Measurements from ENCODE around the gene PRDM16. TPM values are rescaled to one million over a fixed set of nuclear protein-coding genes. Genes with fewer than 3 reads are reported as not detected.

The PRDM16 gene
- polyA plus RNA-seq, 1 donor = 0.62 TPM

DNA sequence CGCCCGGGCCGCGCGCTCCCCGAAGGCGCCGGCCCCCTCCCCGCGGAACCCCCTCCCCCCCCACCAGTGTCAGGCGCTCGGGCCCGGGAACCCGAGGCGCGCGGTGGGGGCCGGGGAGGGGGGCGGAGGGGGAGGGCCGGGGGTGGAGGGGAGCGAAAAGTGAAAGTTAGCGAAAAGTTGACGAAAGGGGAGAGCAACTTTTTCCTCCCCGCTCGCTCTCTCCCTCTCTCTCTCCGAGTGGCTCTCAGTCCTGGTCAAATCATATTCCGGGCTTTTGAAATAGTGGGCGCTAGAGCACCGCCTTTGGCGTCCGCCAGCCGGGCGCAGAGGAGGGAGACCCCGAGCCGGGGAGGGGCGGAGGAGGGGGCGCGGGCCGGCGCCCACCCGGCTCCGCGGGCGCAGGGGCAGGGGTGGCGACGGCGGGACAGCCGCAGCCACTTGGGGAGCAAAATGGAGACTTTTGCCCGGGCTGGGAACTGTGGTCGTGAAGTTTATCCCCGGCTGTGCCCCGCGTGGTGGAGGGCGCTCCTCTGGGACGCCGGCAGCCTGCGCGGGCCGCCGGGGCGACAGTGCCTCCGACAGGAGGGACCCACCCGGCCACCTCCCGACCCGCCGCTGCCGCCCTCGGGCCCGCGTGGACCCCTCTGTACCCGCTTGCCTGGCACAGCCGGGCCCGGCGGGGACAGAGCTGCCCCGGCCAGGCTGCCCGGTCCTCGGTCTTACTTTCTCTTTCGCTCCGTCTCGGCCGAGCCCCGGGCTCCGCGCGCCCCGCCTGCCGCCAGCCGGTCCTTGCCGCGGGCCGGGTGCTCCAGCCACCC, 697 bp downstream of the PRDM16 start:
- peak; percentile 26 for DNase-seq (ENCODE audit: low read depth)

DNA sequence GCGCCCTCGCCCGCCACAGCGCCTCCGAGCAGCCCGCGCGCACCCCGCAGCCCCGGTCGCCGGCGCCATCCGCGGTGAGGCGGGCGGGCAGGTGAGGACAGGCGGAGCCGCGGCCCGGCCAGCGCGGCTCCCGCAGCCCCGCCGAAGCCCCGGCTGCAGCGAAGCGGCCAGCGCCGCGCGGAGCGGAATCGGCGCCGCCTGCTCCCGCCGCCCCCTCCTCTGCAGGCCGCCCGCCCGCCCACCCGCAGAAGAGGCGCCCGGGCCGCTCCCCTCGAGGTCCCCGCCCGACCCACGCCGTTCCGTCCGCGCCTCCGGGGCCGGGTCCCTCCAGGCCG, 1.3 kb downstream of the PRDM16 start:
- no peak for DNase-seq (ENCODE audit: low read depth)

DNA sequence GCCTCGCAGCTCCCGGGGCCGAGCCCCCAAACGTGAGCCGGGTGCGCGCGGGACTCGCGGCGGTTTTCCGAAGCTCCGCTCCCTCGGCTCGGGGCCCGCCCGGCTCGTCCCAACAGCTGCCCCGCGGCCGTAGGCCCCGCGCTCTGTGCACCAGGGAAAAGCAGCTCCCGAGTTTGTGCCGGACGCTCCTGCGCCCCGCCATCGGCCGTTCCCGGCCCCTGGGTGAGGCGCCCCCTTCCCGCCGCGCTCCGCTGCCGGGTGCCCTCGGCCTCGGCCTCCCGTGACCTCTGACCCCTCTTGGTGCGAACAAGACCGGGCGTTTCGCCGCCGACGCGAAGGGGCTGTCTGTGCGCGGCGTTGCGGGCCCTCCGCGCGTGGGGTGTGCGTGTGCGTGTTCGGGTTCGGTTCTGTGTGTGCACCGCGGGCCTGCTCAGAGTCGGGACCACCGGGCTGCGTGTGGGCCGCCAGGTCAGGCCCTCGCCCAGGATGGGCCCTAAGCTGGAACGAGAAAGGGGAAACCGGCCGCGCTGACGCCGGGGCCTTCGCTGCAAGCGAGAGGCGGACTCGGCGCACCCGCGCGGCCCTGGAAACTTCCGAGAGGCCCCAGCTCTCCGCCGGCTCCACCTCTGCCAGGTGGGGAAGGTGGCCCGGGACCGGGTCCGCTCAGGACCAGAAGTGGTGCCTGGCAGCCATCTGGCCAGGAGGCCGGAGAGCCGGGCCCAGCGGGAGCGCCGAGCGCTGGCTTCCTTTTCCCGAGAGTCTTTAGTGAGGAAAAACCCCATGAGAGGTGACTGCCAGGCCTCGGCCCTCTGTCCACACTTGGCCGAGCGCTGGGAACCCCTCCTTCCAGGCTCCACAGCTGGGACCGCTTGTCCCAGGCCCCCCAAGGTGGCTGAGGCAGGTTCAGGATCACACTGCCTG, 1.9 kb downstream of the PRDM16 start:
- no peak for DNase-seq (ENCODE audit: low read depth)

DNA sequence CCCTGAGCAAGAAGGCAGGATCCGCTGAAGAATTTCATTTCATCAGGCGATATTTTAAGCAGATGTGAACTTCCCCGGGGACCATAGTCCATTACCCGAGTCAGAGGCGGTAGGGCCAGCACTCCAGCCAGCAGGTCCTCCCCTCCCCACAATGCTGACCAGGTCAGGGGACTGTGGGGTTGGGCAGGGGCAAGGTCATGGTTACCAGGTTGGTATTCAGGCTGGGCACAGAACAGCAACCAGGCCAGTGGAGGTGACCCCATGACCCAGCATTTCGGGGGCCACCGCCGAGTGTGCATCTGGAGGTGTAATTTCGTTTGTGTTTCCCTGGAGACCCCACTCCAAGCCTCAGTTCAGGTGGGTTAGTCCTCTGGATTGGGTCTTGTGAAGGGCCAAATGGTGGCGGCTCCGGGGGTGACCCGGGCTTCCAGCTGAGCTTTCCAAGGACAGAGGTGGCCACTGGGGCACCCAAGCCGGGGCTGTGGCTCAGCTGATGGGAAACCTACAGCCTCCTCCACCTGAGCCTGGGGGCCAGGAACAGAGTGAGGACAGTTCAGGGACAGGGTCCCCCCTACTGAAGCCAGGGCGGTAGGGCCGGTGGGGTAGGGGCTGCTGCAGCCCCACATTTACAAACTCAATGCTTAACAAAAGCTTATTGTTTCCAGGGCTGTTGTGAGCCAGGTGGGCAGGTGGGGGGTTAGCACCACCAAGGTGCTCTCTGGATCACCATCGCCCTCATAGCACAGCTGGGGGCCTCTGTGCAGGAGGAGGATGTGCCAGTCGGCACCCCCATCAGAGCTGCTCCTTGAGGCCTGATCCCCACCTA, 2.8 kb downstream of the PRDM16 start:
- DNase-seq (ENCODE audit: low read depth) = no peak

DNA sequence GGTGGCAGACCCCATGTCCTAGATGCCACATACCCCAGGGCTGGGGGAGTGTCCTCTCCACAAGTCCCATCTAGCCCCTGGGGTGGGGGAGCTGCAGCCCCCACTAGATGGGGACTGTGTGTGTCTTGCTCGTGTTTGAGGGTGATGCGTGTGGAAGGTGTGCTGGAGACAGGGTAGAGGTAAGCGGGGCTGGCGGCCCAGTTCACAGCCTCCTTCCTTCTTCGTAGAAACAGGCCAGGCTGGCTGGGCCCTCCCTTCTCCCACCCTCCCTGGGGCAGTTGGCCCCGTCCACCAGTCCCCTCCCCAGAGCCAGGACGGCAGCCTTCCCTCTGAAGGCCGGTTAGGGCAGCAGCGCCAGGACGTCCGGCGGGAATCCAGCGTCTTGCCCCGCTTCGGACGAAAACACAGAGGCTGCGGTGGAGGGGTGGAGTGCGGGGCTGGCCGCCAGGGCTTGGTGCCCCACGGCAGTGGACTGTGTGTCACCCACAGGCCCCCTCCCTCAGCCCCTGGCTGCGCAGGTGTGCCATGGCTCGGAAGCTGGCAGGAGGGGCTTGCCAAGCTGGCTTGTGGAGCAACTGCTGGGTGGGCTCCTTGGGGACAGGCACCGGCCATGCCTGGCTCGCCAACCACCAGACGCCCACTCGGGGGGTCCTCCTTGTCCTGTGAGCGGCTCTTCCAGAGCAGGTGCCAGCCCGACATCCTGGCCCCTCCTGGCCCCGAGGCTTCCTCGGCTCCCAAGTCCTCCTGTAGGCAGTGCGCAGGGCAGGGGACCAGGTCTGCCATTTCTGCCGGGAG, 3.6 kb downstream of the PRDM16 start:
- no peak for DNase-seq (ENCODE audit: low read depth)

DNA sequence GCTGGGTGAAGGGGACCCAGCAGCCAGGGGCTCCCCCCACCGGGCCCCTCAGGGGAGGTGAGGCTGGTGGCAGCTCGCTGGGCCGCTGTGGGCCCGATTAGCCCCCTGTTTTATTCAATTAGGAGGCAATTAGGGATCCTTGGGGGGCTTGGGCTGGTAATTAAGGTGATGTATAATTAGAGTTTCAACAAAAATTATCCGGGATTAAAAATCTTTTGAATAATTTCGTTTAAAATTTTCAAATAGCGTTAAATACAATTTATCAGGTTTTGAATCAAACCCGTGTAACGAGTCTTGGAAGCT, 4.1 kb downstream of the PRDM16 start:
- no peak for DNase-seq (ENCODE audit: low read depth)

DNA sequence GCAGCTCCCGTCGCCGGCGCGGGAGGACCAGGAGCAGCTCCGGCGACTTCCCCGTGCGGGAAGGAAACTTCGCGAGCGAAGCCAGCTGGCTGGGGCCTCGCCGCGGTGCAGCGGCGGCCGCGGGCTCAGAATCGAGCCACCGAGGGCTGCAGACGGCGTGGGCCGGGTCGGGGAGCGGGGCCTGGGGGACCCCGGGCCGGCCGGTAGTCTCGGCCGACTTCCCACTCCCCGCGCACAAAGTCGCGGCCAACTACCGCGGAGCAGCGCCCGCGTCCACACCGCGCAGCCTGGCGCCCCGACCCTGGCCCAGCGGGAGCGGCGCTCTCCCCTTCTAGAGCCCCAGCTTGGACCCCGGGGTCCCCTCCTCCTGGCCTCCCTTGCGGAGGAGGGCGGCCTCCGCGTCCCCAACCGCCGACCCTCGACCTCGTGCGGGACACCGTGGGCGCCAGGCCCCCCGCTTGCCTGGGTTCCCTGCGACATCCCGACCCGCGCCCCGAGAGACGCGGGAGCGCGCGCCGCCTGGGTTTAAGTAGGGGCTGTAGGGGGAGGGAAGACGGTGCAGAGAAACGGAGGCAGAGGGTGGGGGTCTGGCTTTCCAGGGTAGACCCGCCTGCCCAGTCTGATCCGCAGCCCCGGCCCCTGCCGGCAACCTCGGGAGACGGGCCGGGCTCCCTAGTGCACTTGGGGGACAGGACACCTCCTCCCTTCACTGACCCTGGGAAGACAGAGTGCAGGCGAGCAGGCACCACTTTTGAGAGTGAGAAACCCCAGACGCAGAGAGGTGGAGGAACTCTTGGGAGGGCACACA, 4.7 kb downstream of the PRDM16 start:
- DNase-seq (ENCODE audit: low read depth) = no peak

DNA sequence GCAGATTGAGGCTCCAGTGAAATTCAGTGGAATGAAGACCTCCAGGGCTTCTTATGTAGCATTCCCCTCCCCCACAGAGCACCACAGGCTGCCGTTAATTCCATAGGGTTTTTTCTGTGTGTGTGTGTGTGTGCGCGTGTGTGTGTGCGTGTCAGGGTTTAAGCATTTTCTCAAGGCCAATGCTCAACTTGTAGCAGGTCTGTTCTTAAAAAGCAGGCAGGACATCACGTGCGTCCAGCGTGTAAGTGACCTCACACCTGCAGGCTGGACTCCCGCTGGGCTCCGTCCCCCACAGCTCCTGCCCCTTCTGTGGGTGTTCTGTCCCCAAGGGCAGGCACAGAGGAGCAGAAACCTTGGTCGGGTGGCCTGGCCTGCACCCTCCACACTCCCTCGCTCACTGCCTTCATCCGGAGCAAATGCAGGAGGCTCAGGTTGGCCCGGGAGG, 5.3 kb downstream of the PRDM16 start:
- no peak for DNase-seq (ENCODE audit: low read depth)

DNA sequence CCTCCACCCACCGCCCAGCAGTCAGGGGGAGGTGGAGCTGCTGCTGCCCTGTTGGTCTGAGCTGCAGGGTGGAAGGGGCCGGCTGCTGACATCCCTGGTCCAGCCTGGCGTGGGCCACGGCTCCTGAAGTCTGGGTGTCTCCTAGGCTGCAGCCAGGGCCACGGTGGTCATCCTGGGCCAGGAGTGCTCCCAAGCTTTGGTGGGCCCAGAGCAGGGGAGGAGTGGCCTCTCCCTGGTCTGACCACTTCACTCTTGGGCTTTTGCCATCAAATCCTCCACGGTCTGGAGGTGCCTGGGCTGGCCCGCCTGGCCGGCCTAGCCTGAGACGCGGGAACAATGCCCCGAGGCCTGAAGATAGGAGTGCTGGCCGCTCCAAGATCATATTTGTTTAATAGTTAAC, 5.8 kb downstream of the PRDM16 start:
- no peak for DNase-seq (ENCODE audit: low read depth)

DNA sequence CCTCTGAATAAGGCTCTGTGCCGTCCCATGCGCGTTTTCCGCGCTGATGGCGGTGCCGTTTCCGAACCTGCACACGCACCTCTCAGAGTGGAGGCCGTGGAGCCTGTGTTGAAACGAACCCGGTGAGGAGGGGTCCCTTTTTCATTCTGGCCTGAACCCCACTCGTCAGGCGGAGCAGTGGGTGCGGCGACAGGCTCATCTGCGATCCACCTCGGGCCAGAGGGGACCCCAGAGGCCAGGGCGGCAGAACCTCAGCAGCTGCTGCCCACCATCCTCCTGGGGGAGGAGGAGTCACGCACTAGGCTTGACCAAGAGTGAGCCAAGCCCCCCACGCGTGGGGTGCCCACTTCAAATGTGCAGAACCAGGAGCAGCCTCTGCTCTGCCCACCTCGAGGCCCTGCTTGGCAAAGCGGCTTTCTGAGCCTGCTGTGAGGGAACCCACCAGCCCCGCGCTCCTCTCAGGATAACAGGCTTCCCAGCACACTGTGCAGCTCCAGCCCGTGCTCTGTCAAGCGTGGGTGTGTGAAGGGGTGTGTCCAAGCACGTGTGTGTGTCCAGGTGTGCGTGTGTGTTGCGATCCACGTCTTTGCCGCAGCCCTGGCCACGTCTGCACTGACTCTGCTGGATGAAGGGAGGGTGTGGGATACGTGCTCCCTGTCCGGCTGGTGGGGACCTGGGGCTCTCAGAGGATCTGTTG, 6.8 kb downstream of the PRDM16 start:
- no peak for DNase-seq (ENCODE audit: low read depth)

DNA sequence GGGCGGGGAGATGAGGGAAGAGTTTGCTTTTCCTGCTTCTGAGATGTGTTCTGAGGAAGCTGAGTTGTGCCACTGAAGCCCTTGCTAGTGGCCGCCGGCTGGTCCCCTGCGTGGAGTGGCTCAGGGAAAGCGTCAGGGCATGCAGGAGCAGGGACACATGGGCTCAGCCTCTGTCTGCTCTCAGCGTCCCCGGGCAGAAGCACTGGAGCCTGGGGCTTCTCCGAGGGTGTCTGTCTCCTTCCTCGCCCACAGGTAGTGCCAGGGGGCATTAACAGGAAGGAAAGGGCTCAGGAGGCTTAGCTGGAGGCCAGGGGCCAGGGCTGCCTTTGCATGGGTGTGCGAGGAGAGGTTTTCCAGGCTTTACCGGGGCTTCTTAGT, 7.3 kb downstream of the PRDM16 start:
- no peak for DNase-seq (ENCODE audit: low read depth)

DNA sequence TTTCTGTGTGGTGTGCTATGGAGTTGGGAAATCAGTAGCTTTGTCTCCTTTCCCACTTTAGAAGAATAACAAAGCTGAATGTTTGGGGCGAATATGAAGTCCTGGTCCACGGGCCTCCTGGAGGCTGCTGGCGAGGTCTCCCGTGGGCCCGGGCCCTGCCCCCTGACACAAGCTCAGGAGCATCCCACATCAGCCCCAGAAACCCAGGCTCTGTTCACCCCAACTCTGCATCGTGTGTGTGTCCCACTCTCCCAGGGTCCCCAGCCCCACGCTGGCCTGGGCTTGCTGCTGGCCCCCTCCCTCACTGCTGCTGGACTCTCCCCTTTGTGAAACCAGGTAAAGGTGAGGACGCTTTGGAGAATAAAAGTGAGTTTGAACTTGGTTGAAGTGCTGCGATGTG, 8.1 kb downstream of the PRDM16 start:
- DNase-seq (ENCODE audit: low read depth) = no peak

DNA sequence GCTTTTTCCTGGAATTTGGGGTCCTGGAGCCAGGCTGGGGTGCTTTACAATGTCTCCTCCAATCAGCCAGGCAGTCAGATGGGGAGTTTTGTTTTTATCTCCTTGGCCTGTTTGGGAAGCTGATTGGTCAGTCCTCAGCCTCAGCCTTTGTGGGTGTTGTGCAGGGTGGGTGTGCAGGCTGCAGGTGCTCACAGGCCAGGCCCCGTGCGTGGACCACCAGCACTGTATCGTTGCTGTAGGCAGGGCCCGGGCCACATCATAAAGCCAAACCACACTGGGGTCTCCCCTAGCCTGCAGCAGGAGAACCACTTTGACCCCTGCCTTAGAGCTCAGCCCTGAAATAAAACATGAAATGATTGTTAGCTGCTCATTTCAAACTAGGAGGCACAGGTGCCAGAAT, 8.6 kb downstream of the PRDM16 start:
- no peak for DNase-seq (ENCODE audit: low read depth)

DNA sequence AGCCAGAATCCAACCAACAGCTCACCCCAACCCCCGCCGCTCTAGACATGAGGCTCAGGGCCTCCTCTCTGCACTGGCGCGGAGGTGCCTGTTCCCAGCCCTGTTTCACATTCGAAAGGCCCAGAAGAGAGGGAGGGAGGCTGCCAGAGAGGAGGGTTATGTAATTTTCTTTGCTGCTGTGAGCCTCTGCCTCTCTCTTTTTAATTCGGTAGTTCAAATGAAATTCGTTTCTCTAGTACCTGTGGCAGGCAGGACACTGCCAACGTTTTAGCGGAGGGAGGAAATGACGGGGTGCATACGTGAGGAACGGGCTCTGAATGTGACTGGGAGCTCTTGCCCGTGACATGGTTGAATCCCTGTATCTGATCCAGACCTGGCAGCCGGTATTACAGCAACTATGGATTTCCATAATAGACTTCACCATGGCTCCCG, 9.4 kb downstream of the PRDM16 start:
- DNase-seq (ENCODE audit: low read depth) = no peak

DNA sequence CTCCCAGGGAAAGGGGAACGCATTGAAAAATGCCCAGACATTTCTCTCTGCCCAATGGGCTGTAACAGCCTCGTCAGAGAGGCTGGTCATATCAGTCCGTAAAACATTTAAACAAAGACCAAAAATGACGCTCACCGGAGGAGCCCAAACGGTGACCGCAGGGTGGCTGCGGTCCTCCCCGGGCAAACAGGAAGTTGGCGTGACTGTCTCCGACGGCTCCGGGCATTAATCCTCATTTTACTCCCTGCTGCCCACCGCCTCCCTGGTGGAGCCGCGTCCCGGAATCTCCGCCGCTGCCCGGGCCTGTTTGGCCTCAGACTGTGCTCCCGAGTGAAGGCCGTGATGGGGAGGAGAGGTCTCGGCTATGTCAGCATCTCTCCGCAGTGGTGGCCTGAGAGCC, 9.9 kb downstream of the PRDM16 start:
- DNase-seq (ENCODE audit: low read depth) = no peak

DNA sequence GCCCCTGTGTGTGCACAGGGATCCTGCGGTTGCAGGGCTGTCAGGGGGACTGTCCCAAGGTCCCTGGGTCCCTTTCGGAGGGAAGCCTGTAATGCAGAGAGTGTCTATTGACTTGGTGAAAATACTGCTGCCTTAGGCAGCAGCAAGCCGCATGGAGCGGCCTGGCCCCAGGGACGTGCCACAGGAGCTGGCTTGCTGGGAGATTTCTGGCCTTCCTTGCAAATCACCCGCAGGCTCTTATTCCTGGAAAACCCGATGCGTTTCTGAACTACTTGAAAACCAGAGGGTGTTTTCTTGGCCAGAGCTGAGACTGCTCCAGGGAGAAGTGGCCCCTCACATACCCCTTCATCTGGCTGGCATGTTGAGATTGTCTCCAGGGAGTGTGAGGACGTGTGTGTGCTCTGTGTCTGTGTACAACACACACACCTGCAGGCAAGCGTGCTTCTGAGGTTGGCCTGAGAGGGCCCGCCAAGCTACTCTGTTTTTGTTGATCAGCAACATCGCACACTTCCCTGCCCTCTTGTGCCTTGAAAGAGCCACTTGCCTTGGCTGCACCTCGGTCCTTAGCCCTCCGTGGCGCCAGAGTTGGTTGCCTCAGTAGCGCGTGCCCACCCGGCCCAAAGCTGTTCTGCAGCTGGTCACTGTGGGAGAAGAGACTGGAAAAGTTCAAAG, 10.5 kb downstream of the PRDM16 start:
- DNase-seq (ENCODE audit: low read depth) = no peak

DNA sequence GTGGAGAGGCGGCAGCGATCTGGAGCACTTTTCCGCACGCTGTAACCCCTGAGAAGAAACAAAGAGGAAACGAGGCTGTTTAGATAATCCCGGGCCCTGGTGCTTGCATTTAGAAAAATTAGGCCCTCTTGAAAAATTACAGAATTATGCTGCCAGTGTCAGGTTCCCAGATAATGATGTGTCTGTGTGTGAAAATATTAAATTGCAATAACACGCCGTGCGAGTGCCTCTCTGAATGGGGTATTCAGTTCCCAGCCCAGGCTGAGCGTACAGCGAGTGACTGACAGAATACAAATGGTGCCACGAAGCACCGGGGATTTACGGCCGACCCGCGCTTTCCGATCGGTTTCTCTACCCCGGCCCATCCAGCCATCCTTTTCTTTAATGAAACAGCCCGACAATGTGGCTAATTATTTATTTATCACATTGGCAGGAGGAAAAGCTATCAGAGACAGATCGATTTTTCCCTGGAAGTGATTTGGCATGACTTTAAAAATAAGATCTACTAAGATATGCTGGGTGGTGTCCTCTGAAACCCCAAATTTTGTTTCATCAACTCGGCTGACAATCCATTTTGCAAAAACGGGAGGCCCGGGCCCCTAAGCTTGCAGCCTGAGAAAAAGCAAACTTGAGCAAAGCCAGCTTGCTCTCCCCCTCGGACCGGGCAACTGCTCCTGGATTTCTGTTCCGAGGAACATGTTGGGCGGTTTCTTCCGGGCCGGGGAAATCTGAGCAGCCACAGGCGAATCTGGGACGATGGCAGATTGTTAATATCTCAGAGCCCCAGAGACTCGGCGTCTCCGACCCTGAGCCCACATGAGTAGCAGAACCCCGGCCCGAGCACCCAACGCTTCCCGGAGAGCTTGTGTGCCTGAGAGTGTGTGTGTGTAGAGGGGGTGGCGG, 11.3 kb downstream of the PRDM16 start:
- no peak for DNase-seq (ENCODE audit: low read depth)

DNA sequence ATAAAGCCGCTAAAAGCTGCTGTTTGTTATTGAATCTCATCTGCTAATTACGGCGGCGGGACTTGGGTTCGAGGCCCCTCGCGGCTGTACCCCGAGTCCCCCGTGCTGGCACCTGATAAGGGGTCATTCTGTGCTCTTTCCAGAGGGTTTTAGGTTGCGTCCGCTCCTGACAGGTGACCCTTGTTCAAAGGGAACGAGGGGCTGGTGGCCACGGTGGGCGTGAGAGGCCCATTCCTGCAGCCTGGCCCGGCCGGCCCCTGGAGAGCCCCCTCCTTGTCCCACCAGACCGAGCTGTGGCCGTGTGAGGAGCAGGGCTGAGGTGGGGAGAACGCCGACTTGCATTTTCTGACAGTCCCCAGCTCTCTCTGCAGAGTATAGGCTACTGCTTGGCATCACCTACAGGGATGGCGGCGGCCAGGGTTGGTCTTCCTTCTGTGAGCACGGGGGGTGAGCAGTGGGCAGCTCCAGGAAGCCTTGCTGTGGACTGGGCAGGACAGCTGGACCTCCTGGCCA, 12.2 kb downstream of the PRDM16 start:
- no peak for DNase-seq (ENCODE audit: low read depth)
